T-cell (primary cell): ENCODE results near the gene GKAP1. TPM values are rescaled to one million over a fixed set of nuclear protein-coding genes. Genes with fewer than 3 reads are reported as not detected.
"Not testable (repeated sequence)": the region's sequence is repeated elsewhere in the genome, so short reads cannot be mapped to it uniquely, and the experiment has no call there.

ENCODE experiments used
- ATAC-seq, 4 experiments: fragments of 200-7000 bp in 3 of 4; fragments of 150-1000 bp in 1 of 4; cut with Tn5 transposase; replicated peaks in 1 of 4; 1 replicate in 3 of 4; 2 replicates in 1 of 4; pipeline ENCODE4 v1.10.0; 2021; ENCODE audit warnings: moderate library complexity in 3 of 4, mild to moderate bottlenecking in 2 of 4, moderate number of reproducible peaks in 1 of 4
- CTCF ChIA-PET, 2 donors: fragments of 300-600 bp; sonication (Branson Sonifier 250); formaldehyde crosslinking; loops; one replicate each; lab custom pipeline; 2022; ENCODE audit warnings: antibody characterized with exemption in 2 of 2; lab: Charles Lee
- POLR2A ChIA-PET, 2 donors: fragments of 300-600 bp; sonication (Branson Sonifier 250); formaldehyde crosslinking; loops; one replicate each; lab custom pipeline; 2022; ENCODE audit warnings: antibody characterized with exemption in 2 of 2; lab: Charles Lee
- DNase-seq, 35 experiments: peaks; one replicate each; pipeline versions ENCODE4 v3.0.0 to v3.0.0-alpha.2; 2013 to 2023
- H3K27ac ChIP-seq: one replicate; pipeline ENCODE4 v1.5.1; 2013; ENCODE audit warnings: low read length
- H3K27me3 ChIP-seq, 2 experiments: replicated peaks in 1 of 2; 1 replicate in 1 of 2; 2 replicates in 1 of 2; pipeline versions ENCODE4 v1.6.1 to v1.7.0; 2013; ENCODE audit warnings: low read length in 1 of 2, mixed read lengths in 1 of 2; ENCODE audit not compliant: control insufficient read depth in 2 of 2, insufficient read depth in 2 of 2; ENCODE audit errors: extremely low read depth in 1 of 2
- H3K36me3 ChIP-seq, 2 donors: 1 replicate in 1 of 2; 2 replicates in 1 of 2; pipeline versions ENCODE4 v1.6.1 to v1.7.0; 2013; ENCODE audit warnings: low read length in 1 of 2; ENCODE audit not compliant: control insufficient read depth in 2 of 2, insufficient read depth in 1 of 2; ENCODE audit errors: extremely low read depth in 1 of 2
- H3K4me1 ChIP-seq, 2 experiments: 1 replicate in 1 of 2; 2 replicates in 1 of 2; pipeline versions ENCODE4 v1.6.1 to v1.7.0; 2013; ENCODE audit warnings: low read length in 2 of 2, mixed read lengths in 1 of 2; ENCODE audit not compliant: insufficient read depth in 2 of 2, control insufficient read depth in 1 of 2; ENCODE audit errors: extremely low read depth in 1 of 2
- H3K4me3 ChIP-seq, 2 donors: 1 replicate in 1 of 2; 2 replicates in 1 of 2; pipeline versions ENCODE4 v1.5.1 to v1.7.0; 2013; ENCODE audit warnings: mild to moderate bottlenecking in 2 of 2, low read length in 1 of 2, moderate library complexity in 1 of 2; ENCODE audit not compliant: control insufficient read depth in 1 of 2; ENCODE audit errors: extremely low read depth in 1 of 2
- H3K9me3 ChIP-seq: 2 replicates; pipeline ENCODE4 v1.7.0; 2013
- H3K27ac Mint-ChIP-seq, 2 donors: one replicate each; pipeline ENCODE4 v1.8.0; 2020 to 2021; ENCODE audit warnings: mild to moderate bottlenecking in 2 of 2, mixed read lengths in 2 of 2
- H3K27me3 Mint-ChIP-seq, 2 donors: one replicate each; pipeline ENCODE4 v1.8.0; 2021 to 2022; ENCODE audit warnings: mixed read lengths in 2 of 2
- H3K36me3 Mint-ChIP-seq: one replicate; pipeline ENCODE4 v1.8.0; 2021; ENCODE audit warnings: mixed read lengths
- H3K4me1 Mint-ChIP-seq, 3 donors: one replicate each; pipeline ENCODE4 v1.8.0; 2020 to 2022; ENCODE audit warnings: mixed read lengths in 3 of 3, mild to moderate bottlenecking in 1 of 3
- H3K4me3 Mint-ChIP-seq, 3 donors: one replicate each; pipeline ENCODE4 v1.8.0; 2020 to 2022; ENCODE audit warnings: mild to moderate bottlenecking in 3 of 3, mixed read lengths in 3 of 3, moderate library complexity in 3 of 3
- H3K9me3 Mint-ChIP-seq, 3 donors: one replicate each; pipeline ENCODE4 v1.8.0; 2020 to 2022; ENCODE audit warnings: mixed read lengths in 3 of 3
- WGBS: methylation state at CpG from one replicate; pipeline ENCODE4 v1.1.5; 2013; ENCODE audit warnings: missing lambda C conversion rate; ENCODE audit not compliant: insufficient coverage; 5-methylcytosine and 5-hydroxymethylcytosine counted together
- total RNA-seq, 35 experiments: library from RNA in 6 of 35; stranded (reverse) in 6 of 35; fragments of 120-200 nt in 1 of 35; gene quantifications; one replicate each; pipeline versions ENCODE4 v1.2.1 to v1.2.4 and lab custom pipeline; 2013 to 2026

Gene GKAP1
- total RNA-seq, 5 donors from 2014 or later (not counting 1 experiment from before 2014, with no cell fraction given) = 9.6 to 11.4 (median 9.9) TPM

DNA sequence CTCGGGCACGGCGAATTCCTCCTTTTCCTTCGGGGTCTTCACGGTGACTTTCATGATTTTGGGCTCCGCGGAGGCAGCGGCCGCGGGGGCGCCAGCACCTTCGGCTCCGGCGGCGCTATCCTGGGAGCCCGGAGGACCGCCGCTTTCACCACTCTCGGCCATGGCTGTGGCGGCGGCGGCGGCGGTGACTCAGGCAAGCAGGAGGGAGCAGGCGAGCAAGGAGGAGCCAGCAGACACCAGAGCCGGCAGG, 110.1 kb downstream of the GKAP1 start:
- POLR2A ChIA-PET = interaction anchor here in 1 of 2 donors (0.5 to 1.8 kb wide), 8 partner anchors 9 to 271 kb away, joined by 3 to 7 read pairs (median 4); no protein-coding TSS in a partner anchor
- Histone ChIP-seq H3K4me3 (peak overlapping the region; percentile 93 to 97), H3K27me3 (no peaks in the 10 kb centered on the region), H3K27ac (peak overlapping the region; percentile 96), H3K9me3 (no peaks in the 10 kb centered on the region), H3K36me3 (no peaks in the 10 kb centered on the region), H3K4me1 (peaks cover 17 to 23% of the 10 kb centered on the region in 2 experiments)
- H3K4me1 Mint-ChIP-seq = peaks cover 52 to 54% (median 52%) of the 10 kb centered on the region in 3 donors
- H3K9me3 Mint-ChIP-seq = no peaks in the 10 kb centered on the region
- H3K36me3 Mint-ChIP-seq = peaks cover 12% of the 10 kb centered on the region
- H3K27me3 Mint-ChIP-seq = no peaks in the 10 kb centered on the region
- peak overlapping the region; percentile 96 to 99 for H3K27ac Mint-ChIP-seq
- WGBS = 0% methylated on average over 26 of the region's 26 CpGs
- DNase-seq (no peak), ATAC-seq (peak in 3 of 4 experiments; percentile 60 to 65 (median 63))
- H3K4me3 Mint-ChIP-seq = peak overlapping the region; percentile 86 to 99 (median 95)
- CTCF ChIA-PET = interaction anchor here (0.7 to 2.1 kb wide), 5 partner anchors 12 to 51 kb away, joined by 3 to 8 read pairs (median 3); no protein-coding TSS in a partner anchor

- Mint-ChIP-seq H3K27ac (peak overlapping the region; percentile 96 to 99), H3K27me3 (no peaks in the 10 kb centered on the region), H3K4me1 (peaks cover 56 to 58% (median 56%) of the 10 kb centered on the region in 3 donors), H3K36me3 (peaks cover 12% of the 10 kb centered on the region), H3K4me3 (peak overlapping the region; percentile 86 to 99 (median 95)), H3K9me3 (no peaks in the 10 kb centered on the region)
- no peaks in the 10 kb centered on the region for H3K9me3 ChIP-seq
- WGBS = under 1% methylated on average over 23 of the region's 42 CpGs
- H3K36me3 ChIP-seq = no peaks in the 10 kb centered on the region
- H3K27ac ChIP-seq = peak overlapping the region; percentile 96
- peak overlapping the region; percentile 93 to 97 for H3K4me3 ChIP-seq
- ATAC-seq (peak; percentile 16 to 41 (median 20)), DNase-seq (peak; percentile 22 to 70 (median 54))
- POLR2A ChIA-PET = interaction anchor here in 1 of 2 donors (0.5 to 1.8 kb wide), 9 partner anchors 9 to 306 kb away, joined by 3 to 9 read pairs (median 4); no protein-coding TSS in a partner anchor
- peaks cover 17 to 23% of the 10 kb centered on the region in 2 experiments for H3K4me1 ChIP-seq
- CTCF ChIA-PET = interaction anchor here (0.7 to 2.1 kb wide), 6 partner anchors 11 to 50 kb away, joined by 3 to 8 read pairs (median 3); no protein-coding TSS in a partner anchor
- no peaks in the 10 kb centered on the region for H3K27me3 ChIP-seq
Observed at GRCh38 chr9:83706676-83707517, 110.7 kb downstream of the GKAP1 start.

GRCh38 chr9:83705219-83705651, 112.3 kb downstream of the GKAP1 start:
- DNase-seq = peak in 1 of 35 experiments; percentile 3
- peak overlapping the region; percentile 86 to 99 (median 95) for H3K4me3 Mint-ChIP-seq
- H3K27me3 Mint-ChIP-seq, H3K9me3 ChIP-seq, H3K27me3 ChIP-seq, H3K9me3 Mint-ChIP-seq, H3K36me3 ChIP-seq, H3K4me3 ChIP-seq, ATAC-seq: not testable (repeated sequence)
- ChIA-PET CTCF (interaction anchor here in 1 of 2 donors (0.7 to 0.8 kb wide), 3 partner anchors 27 to 56 kb away, joined by 4 to 7 read pairs (median 7); no protein-coding TSS in a partner anchor), POLR2A (interaction anchor here (0.6 to 0.7 kb wide), 4 partner anchors 29 to 1917 kb away, joined by 3 to 9 read pairs (median 4); no protein-coding TSS in a partner anchor)
- 45% methylated on average over 4 of the region's 12 CpGs for WGBS
- Histone ChIP-seq H3K27ac (peak overlapping the region; percentile 6), H3K4me1 (peaks cover 21 to 32% of the 10 kb centered on the region in 2 experiments)
- peaks cover 71 to 72% (median 71%) of the 10 kb centered on the region in 3 donors for H3K4me1 Mint-ChIP-seq
- peaks cover 16% of the 10 kb centered on the region for H3K36me3 Mint-ChIP-seq
- peak overlapping the region; percentile 78 to 99 for H3K27ac Mint-ChIP-seq

- Mint-ChIP-seq H3K4me1 (peaks cover 80 to 91% (median 88%) of the 10 kb centered on the region in 3 donors), H3K4me3 (peak overlapping the region in 1 of 3 donors; percentile 48), H3K9me3 (no peaks in the 10 kb centered on the region), H3K36me3 (peaks cover 16% of the 10 kb centered on the region), H3K27me3 (no peaks in the 10 kb centered on the region), H3K27ac (no peak overlapping the region)
- DNase-seq (no peak), ATAC-seq (no peak)
- Histone ChIP-seq H3K36me3 (no peaks in the 10 kb centered on the region), H3K9me3 (no peaks in the 10 kb centered on the region), H3K27ac (no peak overlapping the region), H3K27me3 (no peaks in the 10 kb centered on the region), H3K4me3 (no peak overlapping the region), H3K4me1 (peaks cover 33 to 38% of the 10 kb centered on the region in 2 experiments)
- WGBS = no CpG with 5 or more reads among the region's 6 CpGs
- POLR2A ChIA-PET = no interaction called here
- CTCF ChIA-PET = no interaction called here
Observed at GRCh38 chr9:83701769-83702168, 115.8 kb downstream of the GKAP1 start.

GRCh38 chr9:83701286-83701685, 116.3 kb downstream of the GKAP1 start:
- DNase-seq (no peak), ATAC-seq (no peak)
- peaks cover 77 to 90% (median 89%) of the 10 kb centered on the region in 3 donors for H3K4me1 Mint-ChIP-seq
- H3K27ac Mint-ChIP-seq = no peak overlapping the region
- Histone ChIP-seq H3K27ac (no peak overlapping the region), H3K36me3 (no peaks in the 10 kb centered on the region), H3K9me3 (no peaks in the 10 kb centered on the region), H3K4me1 (peaks cover 29 to 41% of the 10 kb centered on the region in 2 experiments), H3K4me3 (no peak overlapping the region), H3K27me3 (no peaks in the 10 kb centered on the region)
- WGBS = no CpG with 5 or more reads among the region's 1 CpG
- ChIA-PET CTCF (interaction anchor here in 1 of 2 donors (0.6 kb wide), 1 partner anchor 81 kb away, joined by 3 read pairs; no protein-coding TSS in a partner anchor), POLR2A (no interaction called here)
- no peaks in the 10 kb centered on the region for H3K9me3 Mint-ChIP-seq
- peaks cover 14% of the 10 kb centered on the region for H3K36me3 Mint-ChIP-seq
- H3K27me3 Mint-ChIP-seq = no peaks in the 10 kb centered on the region
- H3K4me3 Mint-ChIP-seq = peak overlapping the region in 1 of 3 donors; percentile 48

DNA sequence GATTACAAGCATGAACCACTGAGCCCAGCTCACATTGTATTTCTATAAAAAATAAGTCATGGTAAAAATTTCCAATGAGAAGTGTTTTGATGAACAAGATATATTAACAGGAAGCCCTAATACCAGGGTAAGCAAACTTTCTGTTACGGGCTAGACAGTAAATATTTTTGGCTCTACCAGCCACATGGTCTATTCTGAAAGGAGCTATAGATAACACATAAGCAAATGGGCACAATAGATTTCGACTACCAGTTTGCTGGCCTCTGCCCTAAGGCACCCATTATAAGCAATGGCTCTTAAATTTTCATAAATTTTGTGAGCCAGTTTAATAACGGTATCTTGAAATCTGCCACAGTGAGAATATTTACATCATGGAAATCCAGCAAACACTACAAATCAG, 118.0 kb downstream of the GKAP1 start:
- H3K9me3 Mint-ChIP-seq = no peaks in the 10 kb centered on the region
- no CpG with 5 or more reads among the region's 3 CpGs for WGBS
- peaks cover 21 to 41% of the 10 kb centered on the region in 2 experiments for H3K4me1 ChIP-seq
- DNase-seq (no peak), ATAC-seq (no peak)
- peaks cover 5% of the 10 kb centered on the region for H3K36me3 Mint-ChIP-seq
- no peak overlapping the region for H3K27ac ChIP-seq
- no peak overlapping the region for H3K4me3 ChIP-seq
- no peaks in the 10 kb centered on the region for H3K36me3 ChIP-seq
- H3K27me3 ChIP-seq = no peaks in the 10 kb centered on the region
- peaks cover 72 to 84% (median 82%) of the 10 kb centered on the region in 3 donors for H3K4me1 Mint-ChIP-seq
- POLR2A ChIA-PET = interaction anchor here in 1 of 2 donors (0.6 kb wide), 1 partner anchor 9 kb away, joined by 3 read pairs; no protein-coding TSS in a partner anchor
- peak overlapping the region in 1 of 3 donors; percentile 48 for H3K4me3 Mint-ChIP-seq
- no peaks in the 10 kb centered on the region for H3K27me3 Mint-ChIP-seq
- no peak overlapping the region for H3K27ac Mint-ChIP-seq
- H3K9me3 ChIP-seq = no peaks in the 10 kb centered on the region
- CTCF ChIA-PET = interaction anchor here (0.6 to 1.5 kb wide), 4 partner anchors 10 to 342 kb away, joined by 3 to 6 read pairs (median 4); no protein-coding TSS in a partner anchor
